HAP-1 (cell line): Measurements from ENCODE around the gene SNTG2.
A peak's percentile ranks its signal among the peaks of the same experiment; 100 is the strongest.
"Not testable (repeated sequence)": the region's sequence is repeated elsewhere in the genome, so short reads cannot be mapped to it uniquely, and the experiment has no call there.

Experiments
- DNase-seq, 2 experiments: peaks; one replicate each; pipeline ENCODE4 v3.0.0-alpha.2; 2016 to 2020; ENCODE audit warnings: low spot score in 2 of 2
- H3K27me3 ChIP-seq: fragments of 250-450 bp; sonication (Bioruptor Pico); 2 replicates; pipeline ENCODE4 v1.5.1; 2020; ENCODE audit warnings: low read depth, mild to moderate bottlenecking, moderate library complexity
- H3K36me3 ChIP-seq: fragments of 250-450 bp; sonication (Bioruptor Pico); replicated peaks from 2 replicates; pipeline ENCODE4 v1.5.1; 2020; ENCODE audit warnings: mild to moderate bottlenecking
- H3K4me1 ChIP-seq: fragments of 250-450 bp; sonication (Bioruptor Pico); 2 replicates; pipeline ENCODE4 v1.5.1; 2020; ENCODE audit warnings: mild to moderate bottlenecking
- H3K4me3 ChIP-seq: fragments of 250-450 bp; sonication (Bioruptor Pico); 2 replicates; pipeline ENCODE4 v1.5.1; 2020; ENCODE audit warnings: mild to moderate bottlenecking, moderate library complexity
- H3K9me3 ChIP-seq: fragments of 250-450 bp; sonication (Bioruptor Pico); 2 replicates; pipeline ENCODE4 v1.5.1; 2020; ENCODE audit warnings: mild to moderate bottlenecking, moderate library complexity
- in situ Hi-C: fragments of 300-500 bp; cut with MboI; formaldehyde crosslinking; loops from 3 replicates; pipeline ENCODE4 v1.14.3; 2020; ENCODE audit warnings: low sequenced_read_pairs, inconsistent platforms, mixed read lengths

SNTG2 gene

GRCh38 chr2:1132328-1132969 is 181.8 kb downstream of the SNTG2 start:
- Histone ChIP-seq H3K4me3 (no peak overlapping the region), H3K4me1 (no peaks in the 10 kb centered on the region), H3K36me3 (no peaks in the 10 kb centered on the region), H3K9me3 (no peaks in the 10 kb centered on the region), H3K27me3 (no peaks in the 10 kb centered on the region)
- in situ Hi-C loops, result loop anchor here (25.0 kb wide), 1 partner anchor 420 kb away; no protein-coding TSS in a partner anchor
- no peak for DNase-seq

- not testable (repeated sequence) for DNase-seq, H3K9me3 ChIP-seq, H3K27me3 ChIP-seq, H3K4me1 ChIP-seq, H3K4me3 ChIP-seq, H3K36me3 ChIP-seq
- in situ Hi-C loops, result loop anchor here (25.0 kb wide), 1 partner anchor 422 kb away; no protein-coding TSS in a partner anchor
These were observed 183.2 kb downstream of the SNTG2 start for GRCh38 chr2:1133896-1134295.

- Histone ChIP-seq H3K27me3 (no peaks in the 10 kb centered on the region), H3K36me3 (no peaks in the 10 kb centered on the region), H3K4me3 (no peak overlapping the region), H3K9me3 (no peaks in the 10 kb centered on the region), H3K4me1 (no peaks in the 10 kb centered on the region)
- no peak for DNase-seq
- in situ Hi-C loops, result loop anchor here (25.0 kb wide), 1 partner anchor 422 kb away; no protein-coding TSS in a partner anchor
These were observed 184.0 kb downstream of the SNTG2 start for GRCh38 chr2:1134629-1135028.

GRCh38 chr2:1136067-1136466 is 185.4 kb downstream of the SNTG2 start:
- H3K9me3 ChIP-seq, result no peaks in the 10 kb centered on the region
- no peaks in the 10 kb centered on the region for H3K27me3 ChIP-seq
- peak; percentile 4 to 19 for DNase-seq
- no peak overlapping the region for H3K4me3 ChIP-seq
- no peaks in the 10 kb centered on the region for H3K4me1 ChIP-seq
- in situ Hi-C loops, result loop anchor here (25.0 kb wide), 1 partner anchor 424 kb away; no protein-coding TSS in a partner anchor
- no peaks in the 10 kb centered on the region for H3K36me3 ChIP-seq

GRCh38 chr2:1136846-1137245 is 186.2 kb downstream of the SNTG2 start:
- in situ Hi-C loops, result loop anchor here (25.0 kb wide), 1 partner anchor 425 kb away; no protein-coding TSS in a partner anchor
- Histone ChIP-seq H3K27me3 (no peaks in the 10 kb centered on the region), H3K4me1 (no peaks in the 10 kb centered on the region), H3K4me3 (no peak overlapping the region), H3K9me3 (no peaks in the 10 kb centered on the region), H3K36me3 (no peaks in the 10 kb centered on the region)
- no peak for DNase-seq

- H3K9me3 ChIP-seq, result no peaks in the 10 kb centered on the region
- in situ Hi-C loops, result loop anchor here (25.0 kb wide), 1 partner anchor 425 kb away; no protein-coding TSS in a partner anchor
- DNase-seq, result no peak
- H3K4me3 ChIP-seq, result no peak overlapping the region
- no peaks in the 10 kb centered on the region for H3K4me1 ChIP-seq
- no peaks in the 10 kb centered on the region for H3K36me3 ChIP-seq
- no peaks in the 10 kb centered on the region for H3K27me3 ChIP-seq
These were observed 186.6 kb downstream of the SNTG2 start for GRCh38 chr2:1137264-1137663.

- no peaks in the 10 kb centered on the region for H3K4me1 ChIP-seq
- no peaks in the 10 kb centered on the region for H3K36me3 ChIP-seq
- no peak for DNase-seq
- no peaks in the 10 kb centered on the region for H3K9me3 ChIP-seq
- in situ Hi-C loops, result loop anchor here (25.0 kb wide), 1 partner anchor 426 kb away; no protein-coding TSS in a partner anchor
- no peak overlapping the region for H3K4me3 ChIP-seq
- no peaks in the 10 kb centered on the region for H3K27me3 ChIP-seq
These were observed 187.3 kb downstream of the SNTG2 start for GRCh38 chr2:1137913-1138391.

- in situ Hi-C loops, result loop anchor here (25.0 kb wide), 1 partner anchor 428 kb away; no protein-coding TSS in a partner anchor
- H3K4me1 ChIP-seq, result no peaks in the 10 kb centered on the region
- no peaks in the 10 kb centered on the region for H3K27me3 ChIP-seq
- H3K4me3 ChIP-seq, result no peak overlapping the region
- no peaks in the 10 kb centered on the region for H3K36me3 ChIP-seq
- peak; percentile 3 to 69 for DNase-seq
- no peaks in the 10 kb centered on the region for H3K9me3 ChIP-seq
These were observed 189.8 kb downstream of the SNTG2 start for GRCh38 chr2:1140389-1141003.

- no peaks in the 10 kb centered on the region for H3K4me1 ChIP-seq
- no peaks in the 10 kb centered on the region for H3K36me3 ChIP-seq
- DNase-seq, result no peak
- H3K9me3 ChIP-seq, result no peaks in the 10 kb centered on the region
- no peak overlapping the region for H3K4me3 ChIP-seq
- H3K27me3 ChIP-seq, result no peaks in the 10 kb centered on the region
- in situ Hi-C loops, result loop anchor here (25.0 kb wide), 1 partner anchor 429 kb away; no protein-coding TSS in a partner anchor
These were observed 190.4 kb downstream of the SNTG2 start for GRCh38 chr2:1141079-1141478.

- Histone ChIP-seq H3K36me3 (no peaks in the 10 kb centered on the region), H3K9me3 (no peaks in the 10 kb centered on the region), H3K27me3 (no peaks in the 10 kb centered on the region), H3K4me3 (no peak overlapping the region), H3K4me1 (no peaks in the 10 kb centered on the region)
- DNase-seq, result no peak
- in situ Hi-C loops, result loop anchor here (25.0 kb wide), 1 partner anchor 431 kb away; no protein-coding TSS in a partner anchor
These were observed 192.5 kb downstream of the SNTG2 start for GRCh38 chr2:1143129-1143528.

- H3K4me1 ChIP-seq, result no peaks in the 10 kb centered on the region
- no peak overlapping the region for H3K4me3 ChIP-seq
- in situ Hi-C loops, result loop anchor here (25.0 kb wide), 1 partner anchor 436 kb away; no protein-coding TSS in a partner anchor
- H3K27me3 ChIP-seq, result no peaks in the 10 kb centered on the region
- no peaks in the 10 kb centered on the region for H3K9me3 ChIP-seq
- H3K36me3 ChIP-seq, result no peaks in the 10 kb centered on the region
- DNase-seq, result no peak
These were observed 197.4 kb downstream of the SNTG2 start for GRCh38 chr2:1147873-1148612.

- H3K4me1 ChIP-seq, result no peaks in the 10 kb centered on the region
- in situ Hi-C loops, result no loop called here
These were observed 200.3 kb downstream of the SNTG2 start for GRCh38 chr2:1150724-1151511.

GRCh38 chr2:1152375-1152774 is 201.7 kb downstream of the SNTG2 start:
- no peaks in the 10 kb centered on the region for H3K27me3 ChIP-seq
- DNase-seq, result no peak
- in situ Hi-C loops, result no loop called here

More at GRCh38 chr2:1150724-1151511, 200.3 kb downstream of the SNTG2 start:
- DNase-seq, result no peak
- no peaks in the 10 kb centered on the region for H3K9me3 ChIP-seq
- no peaks in the 10 kb centered on the region for H3K27me3 ChIP-seq
- no peak overlapping the region for H3K4me3 ChIP-seq
- H3K36me3 ChIP-seq, result no peaks in the 10 kb centered on the region

More at GRCh38 chr2:1152375-1152774, 201.7 kb downstream of the SNTG2 start:
- Histone ChIP-seq H3K4me1 (no peaks in the 10 kb centered on the region), H3K4me3 (no peak overlapping the region), H3K36me3 (no peaks in the 10 kb centered on the region), H3K9me3 (no peaks in the 10 kb centered on the region)
